Central memory CD4-positive, alpha-beta T cell (primary cell): ENCODE results near the gene SLC5A10.
"Not testable (repeated sequence)": the region's sequence is repeated elsewhere in the genome, so short reads cannot be mapped to it uniquely, and the experiment has no call there.

ENCODE experiments used
- DNase-seq: peaks from one replicate; pipeline ENCODE4 v3.0.0; 2022

The SLC5A10 gene

GRCh38 chr17:18948476-18949006 lies 3.4 kb upstream of the SLC5A10 start:
- no peak for DNase-seq

GRCh38 chr17:18949566-18949965 lies 2.4 kb upstream of the SLC5A10 start:
- DNase-seq = no peak

DNA sequence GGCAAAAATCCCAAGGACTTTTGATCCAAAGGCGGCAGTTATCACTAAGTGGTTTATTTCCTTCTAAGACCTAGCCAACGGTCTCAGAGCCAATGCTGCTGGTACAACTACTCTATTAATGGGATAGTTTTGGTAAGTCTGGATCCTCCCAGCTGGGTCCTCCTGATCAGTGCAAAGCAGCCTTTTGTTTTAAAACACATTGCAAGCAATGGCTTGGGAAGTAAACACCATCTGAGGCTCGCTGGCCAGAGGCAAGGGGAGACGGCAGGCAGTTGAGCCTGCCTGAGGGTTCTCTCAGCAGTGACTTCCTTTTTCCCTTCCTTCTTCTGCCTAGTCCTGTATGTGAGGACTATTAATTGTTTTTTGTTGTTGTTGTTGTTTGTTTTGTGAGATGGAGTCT lies 1.6 kb upstream of the SLC5A10 start:
- no peak for DNase-seq

GRCh38 chr17:18950944-18951905 lies 740 bp upstream of the SLC5A10 start:
- no peak for DNase-seq

DNA sequence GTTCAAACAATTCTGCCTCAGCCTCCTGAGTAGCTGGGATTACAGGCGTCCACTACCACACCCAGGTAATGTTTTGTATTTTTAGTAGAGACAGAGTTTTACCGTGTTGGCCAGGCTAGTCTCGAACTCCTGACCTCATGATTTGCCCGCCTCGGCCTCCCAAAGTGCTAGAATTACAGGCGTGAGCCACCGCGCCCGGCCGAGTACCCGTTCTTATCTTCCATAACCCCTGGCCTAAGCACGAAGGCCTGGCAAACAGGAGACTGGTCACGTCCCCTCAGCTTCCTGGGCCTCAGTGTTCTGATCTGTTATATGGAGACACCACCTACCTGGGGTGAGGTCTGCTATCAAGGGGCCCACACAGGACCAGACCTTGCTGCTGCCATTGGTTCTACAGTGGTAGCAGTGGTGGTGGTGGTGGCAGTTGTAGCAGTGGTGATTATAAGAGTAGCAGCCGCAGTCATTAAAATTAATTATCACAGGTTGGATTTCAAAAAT lies 1.3 kb downstream of the SLC5A10 start:
- DNase-seq = no peak

GRCh38 chr17:18954321-18954720 lies 2.4 kb downstream of the SLC5A10 start:
- no peak for DNase-seq

DNA sequence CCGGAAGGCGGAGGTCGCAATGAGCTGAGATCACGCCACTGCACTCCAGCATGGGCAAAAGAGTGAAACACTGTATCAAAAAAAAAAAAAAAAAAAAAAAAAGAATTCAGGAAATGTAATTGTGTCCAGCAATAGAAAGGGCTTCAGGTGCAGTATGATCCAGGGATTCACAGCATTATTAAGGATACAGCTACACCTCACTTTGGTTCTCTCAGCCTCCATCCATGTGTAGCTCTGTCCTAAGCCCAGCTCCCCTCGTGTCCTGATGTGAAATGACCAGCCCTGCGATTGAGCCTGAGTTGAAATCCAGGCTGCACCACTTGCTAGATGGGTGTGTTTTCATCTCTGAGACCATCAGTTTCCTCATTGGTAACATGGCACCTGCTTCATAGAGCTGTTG lies 3.0 kb downstream of the SLC5A10 start:
- DNase-seq = no peak

DNA sequence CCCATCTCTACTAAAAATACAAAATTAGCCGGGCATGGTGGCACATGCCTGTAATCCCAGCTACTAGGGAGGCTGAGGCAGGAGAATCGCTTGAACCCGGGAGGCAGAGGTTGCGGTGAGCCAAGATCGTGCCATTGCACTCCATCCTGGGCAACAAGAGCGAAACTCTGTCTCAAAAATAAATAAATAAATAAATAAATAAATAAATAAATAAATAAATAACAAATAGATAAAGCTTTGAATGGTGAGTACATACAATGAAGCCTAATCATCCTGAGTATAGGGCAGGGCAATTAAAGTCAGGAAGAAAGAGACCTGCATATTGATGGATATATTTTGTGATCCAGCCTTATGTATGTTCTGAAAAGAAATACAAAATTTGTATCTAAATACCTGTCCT lies 4.1 kb downstream of the SLC5A10 start:
- not testable (repeated sequence) for DNase-seq

GRCh38 chr17:18956581-18956980 lies 4.6 kb downstream of the SLC5A10 start:
- no peak for DNase-seq

DNA sequence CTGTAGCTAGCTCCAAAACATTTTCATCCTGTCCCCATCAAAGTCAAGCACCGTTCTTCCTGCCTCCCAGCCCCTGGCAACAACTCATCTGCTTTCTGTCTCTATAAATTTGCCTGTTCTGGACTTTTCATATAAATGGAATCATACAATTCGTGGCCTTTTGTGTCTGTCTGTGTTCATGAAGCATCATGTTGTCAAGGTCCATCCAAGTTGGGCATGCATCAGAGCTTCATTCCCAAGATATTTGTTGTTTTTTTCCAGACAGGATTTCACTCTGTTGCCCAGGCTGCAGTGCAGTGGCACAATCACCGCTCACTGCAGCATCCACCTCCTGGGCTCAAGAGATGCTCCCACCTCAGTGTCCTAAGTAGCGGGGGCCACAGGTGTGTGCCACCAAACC lies 5.9 kb downstream of the SLC5A10 start:
- no peak for DNase-seq

DNA sequence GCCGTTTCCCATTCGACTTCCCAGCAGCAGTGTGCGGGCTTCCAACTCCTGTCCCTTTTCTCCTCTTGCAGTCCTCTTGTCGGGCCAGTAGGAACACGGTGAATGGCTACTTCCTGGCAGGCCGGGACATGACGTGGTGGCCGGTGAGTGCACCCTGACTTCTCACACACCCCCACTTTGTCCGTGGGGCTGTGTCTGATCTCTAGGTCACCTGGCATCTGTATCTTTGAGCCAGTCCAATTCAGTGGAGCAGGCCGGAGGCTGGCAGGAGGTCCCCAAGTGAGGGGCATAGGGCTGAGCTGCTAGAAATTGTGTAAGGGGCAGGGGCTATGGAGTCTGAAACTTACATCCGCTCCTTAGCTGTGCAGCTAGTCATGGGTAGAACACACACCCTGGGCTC lies 6.6 kb downstream of the SLC5A10 start:
- no peak for DNase-seq

DNA sequence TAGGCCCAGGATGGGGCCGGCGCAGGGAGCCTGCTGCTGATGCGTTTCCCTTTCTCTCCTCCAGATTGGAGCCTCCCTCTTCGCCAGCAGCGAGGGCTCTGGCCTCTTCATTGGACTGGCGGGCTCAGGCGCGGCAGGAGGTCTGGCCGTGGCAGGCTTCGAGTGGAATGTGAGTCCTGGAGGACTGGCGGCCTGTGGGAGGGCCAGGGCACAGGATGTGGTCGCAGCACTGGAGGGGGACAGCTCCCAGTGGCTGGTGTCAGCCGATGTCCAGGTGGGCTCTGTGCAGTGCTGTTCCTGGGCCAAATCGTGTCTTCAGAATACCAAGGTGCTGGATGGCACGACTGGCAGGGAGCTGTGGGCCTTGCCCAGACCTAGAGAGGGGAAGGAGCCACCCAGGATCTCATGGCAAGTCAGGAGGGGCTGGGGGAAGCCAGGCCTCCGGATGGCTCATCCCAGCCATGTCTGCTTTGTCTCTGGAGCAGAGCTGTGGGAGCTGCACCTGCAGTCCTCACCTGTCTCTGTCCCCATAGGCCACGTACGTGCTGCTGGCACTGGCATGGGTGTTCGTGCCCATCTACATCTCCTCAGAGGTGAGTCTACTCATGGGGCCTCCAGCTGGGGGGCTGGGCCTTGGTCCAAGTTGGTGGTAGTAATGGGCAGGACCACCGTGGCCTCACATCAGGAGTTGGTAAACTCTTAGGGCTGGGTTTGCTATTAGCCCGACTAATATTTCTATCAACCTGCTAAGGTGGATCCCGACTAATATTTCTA lies 7.3 kb downstream of the SLC5A10 start:
- no peak for DNase-seq

GRCh38 chr17:18959845-18960240 lies 7.9 kb downstream of the SLC5A10 start:
- DNase-seq = no peak

DNA sequence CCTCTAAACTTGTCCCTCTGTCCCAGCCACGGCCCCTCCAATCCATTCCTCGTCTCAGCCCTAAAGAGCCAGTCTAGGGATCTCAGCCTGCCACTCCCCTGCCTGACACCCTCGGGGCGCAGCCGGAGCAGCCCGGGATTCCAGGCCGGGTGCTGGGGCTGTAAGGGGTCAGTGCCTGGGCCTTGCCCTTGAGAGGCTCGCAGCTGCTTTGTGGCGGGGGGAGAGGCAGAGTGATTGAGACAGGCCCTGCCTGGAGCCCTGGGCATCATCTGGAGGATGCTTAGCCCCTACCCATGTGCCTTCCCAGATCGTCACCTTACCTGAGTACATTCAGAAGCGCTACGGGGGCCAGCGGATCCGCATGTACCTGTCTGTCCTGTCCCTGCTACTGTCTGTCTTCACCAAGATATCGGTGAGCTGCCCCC lies 8.3 kb downstream of the SLC5A10 start:
- DNase-seq = no peak

GRCh38 chr17:18960803-18961511 lies 9.0 kb downstream of the SLC5A10 start:
- DNase-seq = peak; percentile 46

DNA sequence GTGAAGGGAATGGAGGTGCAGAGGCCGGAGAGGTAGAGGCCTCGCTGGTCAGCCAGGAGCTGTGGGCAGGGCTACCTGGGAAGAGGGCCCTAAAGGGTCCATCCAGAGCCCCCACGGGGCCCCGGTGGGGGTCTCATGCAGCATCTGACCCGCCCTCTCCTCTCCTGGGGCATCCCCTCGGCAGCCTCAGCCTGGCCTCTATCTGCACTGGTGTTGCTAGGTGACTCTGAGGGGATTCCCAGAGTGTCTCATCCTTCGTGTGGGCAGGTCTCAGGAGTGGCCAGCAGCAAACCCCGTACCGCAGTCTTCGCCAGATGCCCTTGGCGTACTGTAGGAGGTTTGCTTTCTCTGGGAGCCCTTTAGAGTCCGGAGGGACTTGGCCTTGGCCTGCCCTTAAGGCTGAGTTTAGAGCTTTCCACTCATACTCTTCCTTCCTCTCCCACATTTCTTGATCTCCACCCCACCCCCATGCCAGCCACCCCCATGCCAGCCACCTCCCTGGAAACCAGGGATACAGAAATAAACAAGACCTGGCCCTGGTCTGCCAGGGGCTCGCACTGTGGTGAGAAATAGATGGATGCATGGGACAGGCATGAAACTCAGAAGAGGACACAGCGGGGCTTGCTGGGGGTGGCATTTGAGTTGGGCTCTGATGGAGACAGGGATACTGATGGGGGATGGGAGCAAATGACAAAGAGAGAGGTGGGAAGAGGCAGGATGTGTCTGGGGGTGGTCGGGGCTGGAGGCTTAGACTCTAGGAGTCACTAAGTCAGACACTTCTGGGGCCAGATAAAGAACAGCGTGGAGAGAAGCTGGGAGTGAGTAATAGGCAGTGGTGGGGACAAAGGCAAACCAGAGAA lies 9.9 kb downstream of the SLC5A10 start:
- DNase-seq = no peak

- no peak for DNase-seq
Measured at GRCh38 chr17:18962494-18962815, 10.5 kb downstream of the SLC5A10 start.

GRCh38 chr17:18963126-18964017 lies 11.4 kb downstream of the SLC5A10 start:
- no peak for DNase-seq

DNA sequence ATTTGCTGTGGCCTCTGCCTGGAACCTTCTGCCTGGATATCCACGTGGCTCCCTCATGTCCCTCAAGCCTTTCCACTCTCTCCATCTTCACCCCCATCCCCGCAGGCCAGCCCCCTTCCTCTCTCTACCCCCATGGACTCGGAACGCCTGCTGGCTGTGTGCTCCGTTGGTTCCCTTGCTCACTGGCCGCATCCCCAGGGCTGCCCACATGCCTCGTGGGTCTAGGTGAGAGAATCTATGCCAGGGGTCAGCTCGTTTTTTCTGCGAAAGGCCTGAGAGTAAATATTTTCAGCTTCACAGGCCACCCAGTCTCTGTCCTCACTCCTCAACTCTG lies 12.0 kb downstream of the SLC5A10 start:
- DNase-seq = no peak

- no peak for DNase-seq
Measured at GRCh38 chr17:18964550-18964949, 12.6 kb downstream of the SLC5A10 start.
